DND-41 (cell line): ENCODE measurements around the gene ITPR2.

Experiments used
- ATAC-seq: fragments of 200-7000 bp; cut with Tn5 transposase; 3 replicates; pipeline ENCODE4 v1.9.1; 2021; ENCODE audit warnings: low read depth; ENCODE audit not compliant: insufficient read depth
- DNase-seq: peaks from one replicate; pipeline ENCODE4 v3.0.0-alpha.2; 2020
- H2AFZ ChIP-seq: 2 replicates; pipeline ENCODE4 v1.6.0; 2012; ENCODE audit warnings: low read depth, low read length
- H3K27ac ChIP-seq: 2 replicates; pipeline ENCODE4 v1.5.1; 2012; ENCODE audit warnings: low read length, inconsistent platforms
- H3K27me3 ChIP-seq: fragments of 200-600 bp; sonication (generic); 2 replicates; pipeline ENCODE4 v1.6.0; 2012; ENCODE audit warnings: low read length, mild to moderate bottlenecking, inconsistent platforms; ENCODE audit not compliant: insufficient read depth, poor library complexity
- H3K36me3 ChIP-seq: 2 replicates; pipeline ENCODE4 v1.5.1; 2012; ENCODE audit warnings: low read length, inconsistent platforms; ENCODE audit not compliant: insufficient read depth
- H3K4me1 ChIP-seq: 2 replicates; pipeline ENCODE4 v1.5.1; 2012; ENCODE audit warnings: mild to moderate bottlenecking, low read length; ENCODE audit not compliant: insufficient read depth
- H3K4me2 ChIP-seq: 2 replicates; pipeline ENCODE4 v1.6.0; 2012; ENCODE audit warnings: mild to moderate bottlenecking, moderate library complexity, low read length, inconsistent platforms; ENCODE audit not compliant: insufficient read depth
- H3K4me3 ChIP-seq, 2 experiments: fragments of 200-600 bp in 1 of 2; shearing (Covaris generic) in 1 of 2; 2 replicates each; pipeline ENCODE4 v1.5.1; 2012 to 2016; ENCODE audit warnings: inconsistent platforms in 2 of 2, low read length in 2 of 2, mild to moderate bottlenecking in 2 of 2, low read depth in 1 of 2, moderate library complexity in 1 of 2
- H3K79me2 ChIP-seq: 2 replicates; pipeline ENCODE4 v1.6.0; 2012; ENCODE audit warnings: low read length, inconsistent platforms; ENCODE audit not compliant: insufficient read depth
- H3K9ac ChIP-seq: 2 replicates; pipeline ENCODE4 v1.6.0; 2012; ENCODE audit warnings: low read depth, mild to moderate bottlenecking, inconsistent platforms, low read length, moderate library complexity
- H3K9me3 ChIP-seq: 2 replicates; pipeline ENCODE4 v1.5.1; 2012; ENCODE audit warnings: low read length, moderate library complexity, mild to moderate bottlenecking, inconsistent platforms; ENCODE audit not compliant: insufficient read depth, severe bottlenecking
- H4K20me1 ChIP-seq: 2 replicates; pipeline ENCODE4 v1.6.0; 2012; ENCODE audit warnings: low read length; ENCODE audit not compliant: insufficient read depth
- CTCF ChIP-seq: IDR thresholded peaks from 2 replicates; pipeline ENCODE4 v1.5.1; 2012; ENCODE audit warnings: borderline replicate concordance, low read length, moderate library complexity, mild to moderate bottlenecking; ENCODE audit not compliant: poor library complexity, severe bottlenecking; ENCODE audit errors: extremely low read depth
- EZH2 ChIP-seq: IDR thresholded peaks from 3 replicates; pipeline ENCODE4 v1.6.1; 2012; ENCODE audit warnings: borderline replicate concordance, low read depth, mild to moderate bottlenecking, moderate library complexity, low read length, inconsistent platforms; ENCODE audit not compliant: severe bottlenecking

The ITPR2 gene

GRCh38 chr12:26632756-26633155 is 200.2 kb downstream of the ITPR2 start:
- H3K27me3 ChIP-seq = no peaks in the 10 kb centered on the region
- H3K36me3 ChIP-seq = peaks cover 31% of the 10 kb centered on the region; the same call in 1 of the 2 replicates
- H3K4me1 ChIP-seq = no peaks in the 10 kb centered on the region
- TF ChIP-seq CTCF = no peak
- TF ChIP-seq EZH2 = no peak
- H3K4me3 ChIP-seq = no peak overlapping the region
- H2AFZ ChIP-seq = no peak overlapping the region
- no peak for ATAC-seq
- no peak for DNase-seq
- H4K20me1 ChIP-seq = no peaks in the 10 kb centered on the region
- no peak overlapping the region for H3K4me2 ChIP-seq
- H3K79me2 ChIP-seq = no peaks in the 10 kb centered on the region
- H3K27ac ChIP-seq = no peak overlapping the region
- no peaks in the 10 kb centered on the region for H3K9me3 ChIP-seq
- no peak overlapping the region for H3K9ac ChIP-seq

- Histone ChIP-seq H3K4me3 (no peak overlapping the region), H3K27me3 (no peaks in the 10 kb centered on the region), H3K4me1 (no peaks in the 10 kb centered on the region)
These were observed 201.1 kb downstream of the ITPR2 start for GRCh38 chr12:26631846-26632245.

GRCh38 chr12:26630546-26631027 is 202.4 kb downstream of the ITPR2 start:
- Histone ChIP-seq H4K20me1 (no peaks in the 10 kb centered on the region), H3K4me2 (no peak overlapping the region)
- no peak for ATAC-seq

More at GRCh38 chr12:26631846-26632245, 201.1 kb downstream of the ITPR2 start:
- H2AFZ ChIP-seq = no peak overlapping the region
- no peaks in the 10 kb centered on the region for H4K20me1 ChIP-seq
- H3K4me2 ChIP-seq = no peak overlapping the region
- H3K27ac ChIP-seq = no peak overlapping the region
- H3K9me3 ChIP-seq = no peaks in the 10 kb centered on the region
- no peaks in the 10 kb centered on the region for H3K79me2 ChIP-seq
- no peak for ATAC-seq
- DNase-seq = no peak
- no peak for TF ChIP-seq EZH2
- no peak for TF ChIP-seq CTCF
- H3K9ac ChIP-seq = no peak overlapping the region
- H3K36me3 ChIP-seq = peaks cover 36% of the 10 kb centered on the region; the same call in 1 of the 2 replicates

More at GRCh38 chr12:26630546-26631027, 202.4 kb downstream of the ITPR2 start:
- DNase-seq = no peak
- no peaks in the 10 kb centered on the region for H3K79me2 ChIP-seq
- H3K36me3 ChIP-seq = peaks cover 42% of the 10 kb centered on the region; the same call in 1 of the 2 replicates
- no peak overlapping the region for H3K4me3 ChIP-seq
- H3K9me3 ChIP-seq = no peaks in the 10 kb centered on the region
- H3K27me3 ChIP-seq = no peaks in the 10 kb centered on the region
- TF ChIP-seq CTCF (no peak), EZH2 (no peak)
- H3K4me1 ChIP-seq = no peaks in the 10 kb centered on the region
- H3K9ac ChIP-seq = no peak overlapping the region
- no peak overlapping the region for H2AFZ ChIP-seq
- H3K27ac ChIP-seq = no peak overlapping the region
